HL-60 (cell line): ENCODE results near the gene MRPS18A.
A peak's percentile ranks its signal among the peaks of the same experiment; 100 is the strongest.
"Not testable (repeated sequence)": the region's sequence is repeated elsewhere in the genome, so short reads cannot be mapped to it uniquely, and the experiment has no call there.

Source experiments
- DNase-seq, 2 experiments: peaks; one replicate each; pipeline ENCODE4 v3.0.0-alpha.2; 2010 to 2020; ENCODE audit warnings: low read depth in 1 of 2, low spot score in 1 of 2
- H3K27ac ChIP-seq: fragments of 250-450 bp; sonication (Bioruptor Pico); replicated peaks from 2 replicates; pipeline ENCODE4 v1.5.1; 2020; ENCODE audit warnings: mild to moderate bottlenecking, moderate library complexity
- H3K27me3 ChIP-seq: fragments of 250-450 bp; sonication (Bioruptor Pico); 2 replicates; pipeline ENCODE4 v1.5.1; 2021; ENCODE audit warnings: mild to moderate bottlenecking, moderate library complexity; ENCODE audit not compliant: insufficient read depth, poor library complexity, severe bottlenecking
- H3K4me3 ChIP-seq: replicated peaks from 2 replicates; pipeline ENCODE4 v1.5.1; 2011; ENCODE audit warnings: mild to moderate bottlenecking, control low read depth, low read length; ENCODE audit not compliant: insufficient read depth
- GABPA ChIP-seq: IDR thresholded peaks from 2 replicates; pipeline ENCODE4 v1.6.1; 2012; ENCODE audit warnings: low read depth
- POLR2AphosphoS5 ChIP-seq: IDR thresholded peaks from 2 replicates; pipeline ENCODE4 v1.6.1; 2012; ENCODE audit warnings: low read depth
- SPI1 ChIP-seq: IDR thresholded peaks from 2 replicates; pipeline ENCODE4 v1.6.1; 2012; ENCODE audit warnings: low read depth, mild to moderate bottlenecking, borderline replicate concordance
- TF ChIP-seq, protein P1 (sequence below): IDR thresholded peaks from one replicate; pipeline ENCODE4 v1.5.1; 2011; ENCODE audit warnings: low read length, control low read depth, inconsistent platforms; ENCODE audit not compliant: insufficient read depth
- TF ChIP-seq, protein P2 (sequence below): IDR thresholded peaks from 2 replicates; pipeline ENCODE4 v1.6.1; 2012; ENCODE audit warnings: low read depth; ENCODE audit not compliant: insufficient replicate concordance

The MRPS18A gene

DNA sequence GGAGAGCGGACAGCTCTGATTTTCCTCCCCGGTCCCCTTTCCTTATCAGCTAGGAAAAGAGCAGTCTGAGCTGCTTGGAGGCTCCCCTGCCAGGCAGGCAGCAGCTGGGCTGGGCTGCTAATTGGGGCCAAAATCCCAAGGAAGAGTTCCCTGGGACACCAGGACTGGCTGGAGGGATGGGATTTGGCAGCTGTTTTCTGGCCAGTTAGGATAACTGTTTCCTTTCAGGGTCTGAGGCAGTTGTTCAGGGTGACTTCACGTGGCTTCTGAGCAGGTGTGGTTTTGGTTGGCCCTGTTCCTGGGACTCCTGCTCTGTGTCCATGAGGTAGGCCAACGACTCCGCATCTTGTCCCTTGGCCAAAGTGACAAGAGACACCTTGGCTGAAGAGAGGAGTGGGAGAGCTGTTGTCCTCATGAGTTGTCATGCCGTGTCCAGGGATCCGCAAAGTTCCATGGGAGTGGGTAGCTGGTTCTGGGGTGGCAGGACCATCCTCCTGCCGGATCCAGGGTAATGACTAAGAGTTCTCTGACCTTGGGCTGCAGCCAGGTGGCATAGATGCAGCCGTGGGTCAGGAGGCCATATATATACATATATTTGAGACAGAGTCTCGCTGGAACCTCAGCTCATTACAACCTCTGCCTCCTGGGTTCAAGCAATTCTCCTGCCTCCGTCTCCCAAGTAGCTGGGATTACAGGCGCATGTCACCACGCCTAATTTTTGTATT is 21.2 kb downstream of the MRPS18A start:
- no peaks in the 10 kb centered on the region for H3K27me3 ChIP-seq
- no peak overlapping the region for H3K27ac ChIP-seq
- TF ChIP-seq, protein P1, sequence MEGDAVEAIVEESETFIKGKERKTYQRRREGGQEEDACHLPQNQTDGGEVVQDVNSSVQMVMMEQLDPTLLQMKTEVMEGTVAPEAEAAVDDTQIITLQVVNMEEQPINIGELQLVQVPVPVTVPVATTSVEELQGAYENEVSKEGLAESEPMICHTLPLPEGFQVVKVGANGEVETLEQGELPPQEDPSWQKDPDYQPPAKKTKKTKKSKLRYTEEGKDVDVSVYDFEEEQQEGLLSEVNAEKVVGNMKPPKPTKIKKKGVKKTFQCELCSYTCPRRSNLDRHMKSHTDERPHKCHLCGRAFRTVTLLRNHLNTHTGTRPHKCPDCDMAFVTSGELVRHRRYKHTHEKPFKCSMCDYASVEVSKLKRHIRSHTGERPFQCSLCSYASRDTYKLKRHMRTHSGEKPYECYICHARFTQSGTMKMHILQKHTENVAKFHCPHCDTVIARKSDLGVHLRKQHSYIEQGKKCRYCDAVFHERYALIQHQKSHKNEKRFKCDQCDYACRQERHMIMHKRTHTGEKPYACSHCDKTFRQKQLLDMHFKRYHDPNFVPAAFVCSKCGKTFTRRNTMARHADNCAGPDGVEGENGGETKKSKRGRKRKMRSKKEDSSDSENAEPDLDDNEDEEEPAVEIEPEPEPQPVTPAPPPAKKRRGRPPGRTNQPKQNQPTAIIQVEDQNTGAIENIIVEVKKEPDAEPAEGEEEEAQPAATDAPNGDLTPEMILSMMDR = no peak
- no peak for DNase-seq
- no peak overlapping the region for H3K4me3 ChIP-seq

DNA sequence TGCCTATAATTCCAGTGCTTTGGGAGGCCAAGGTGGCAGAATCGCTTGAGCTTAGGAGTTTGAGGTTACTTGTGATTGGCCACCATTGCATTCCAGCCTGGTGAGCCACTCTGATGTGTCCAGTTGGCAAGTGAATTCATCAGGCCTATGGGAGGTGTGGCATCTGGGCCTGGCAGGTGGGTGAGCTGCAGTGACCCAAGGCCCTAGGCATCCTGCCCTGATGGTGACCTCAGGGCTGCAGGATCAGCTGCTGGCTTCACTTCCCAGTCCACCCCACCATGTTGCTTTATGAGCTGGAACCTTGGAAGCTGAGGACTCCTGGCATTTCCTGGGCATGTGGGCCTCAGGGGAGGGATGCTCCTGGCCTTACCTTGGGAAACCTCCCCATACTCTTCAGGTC is 22.2 kb downstream of the MRPS18A start:
- H3K27ac ChIP-seq = no peak overlapping the region
- H3K4me3 ChIP-seq = no peak overlapping the region
- no peaks in the 10 kb centered on the region for H3K27me3 ChIP-seq
- no peak for DNase-seq
- TF ChIP-seq GABPA (no peak), SPI1 (no peak), POLR2AphosphoS5 (no peak)
- TF ChIP-seq, protein P2, sequence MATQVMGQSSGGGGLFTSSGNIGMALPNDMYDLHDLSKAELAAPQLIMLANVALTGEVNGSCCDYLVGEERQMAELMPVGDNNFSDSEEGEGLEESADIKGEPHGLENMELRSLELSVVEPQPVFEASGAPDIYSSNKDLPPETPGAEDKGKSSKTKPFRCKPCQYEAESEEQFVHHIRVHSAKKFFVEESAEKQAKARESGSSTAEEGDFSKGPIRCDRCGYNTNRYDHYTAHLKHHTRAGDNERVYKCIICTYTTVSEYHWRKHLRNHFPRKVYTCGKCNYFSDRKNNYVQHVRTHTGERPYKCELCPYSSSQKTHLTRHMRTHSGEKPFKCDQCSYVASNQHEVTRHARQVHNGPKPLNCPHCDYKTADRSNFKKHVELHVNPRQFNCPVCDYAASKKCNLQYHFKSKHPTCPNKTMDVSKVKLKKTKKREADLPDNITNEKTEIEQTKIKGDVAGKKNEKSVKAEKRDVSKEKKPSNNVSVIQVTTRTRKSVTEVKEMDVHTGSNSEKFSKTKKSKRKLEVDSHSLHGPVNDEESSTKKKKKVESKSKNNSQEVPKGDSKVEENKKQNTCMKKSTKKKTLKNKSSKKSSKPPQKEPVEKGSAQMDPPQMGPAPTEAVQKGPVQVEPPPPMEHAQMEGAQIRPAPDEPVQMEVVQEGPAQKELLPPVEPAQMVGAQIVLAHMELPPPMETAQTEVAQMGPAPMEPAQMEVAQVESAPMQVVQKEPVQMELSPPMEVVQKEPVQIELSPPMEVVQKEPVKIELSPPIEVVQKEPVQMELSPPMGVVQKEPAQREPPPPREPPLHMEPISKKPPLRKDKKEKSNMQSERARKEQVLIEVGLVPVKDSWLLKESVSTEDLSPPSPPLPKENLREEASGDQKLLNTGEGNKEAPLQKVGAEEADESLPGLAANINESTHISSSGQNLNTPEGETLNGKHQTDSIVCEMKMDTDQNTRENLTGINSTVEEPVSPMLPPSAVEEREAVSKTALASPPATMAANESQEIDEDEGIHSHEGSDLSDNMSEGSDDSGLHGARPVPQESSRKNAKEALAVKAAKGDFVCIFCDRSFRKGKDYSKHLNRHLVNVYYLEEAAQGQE = no peak
- TF ChIP-seq, protein P1 = no peak

DNA sequence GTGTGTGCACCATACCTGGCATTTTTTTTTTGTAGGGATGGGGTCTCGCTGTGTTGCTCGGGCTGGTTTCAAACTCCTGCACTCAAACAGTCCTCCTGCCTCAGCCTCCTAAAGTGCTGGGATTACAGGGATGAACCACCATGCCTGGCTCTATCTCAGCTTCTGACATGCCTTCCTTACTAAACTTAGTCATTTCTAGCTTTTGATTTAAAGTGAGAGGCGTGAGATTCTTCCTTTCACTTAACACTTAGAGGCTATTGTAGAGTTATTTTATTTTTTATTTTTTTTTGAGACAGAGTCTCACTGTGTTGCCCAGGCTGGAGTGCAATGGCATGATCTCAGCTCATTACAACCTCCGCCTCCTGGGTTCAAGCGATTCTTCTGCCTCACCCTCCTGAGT is 24.6 kb downstream of the MRPS18A start:
- H3K27ac ChIP-seq, H3K27me3 ChIP-seq: not testable (repeated sequence)

DNA sequence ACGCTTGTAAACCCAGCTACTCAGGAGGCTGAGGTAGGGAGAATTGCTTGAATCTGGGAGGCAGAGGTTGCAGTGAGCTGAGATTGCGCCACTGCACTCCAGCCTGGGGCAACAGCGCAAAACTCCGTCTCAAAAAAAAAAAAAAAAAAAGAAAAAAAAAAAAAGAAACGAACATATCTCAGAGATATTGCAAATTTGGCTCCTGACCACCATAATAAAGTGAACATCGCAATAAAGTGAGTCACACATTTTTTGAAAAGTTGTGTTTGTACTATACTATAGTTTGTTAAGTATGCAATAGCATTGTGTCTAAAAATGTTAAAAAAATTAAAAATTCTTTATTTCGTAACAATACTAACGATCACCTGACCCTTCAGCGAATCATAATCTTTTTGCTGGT is 29.4 kb downstream of the MRPS18A start:
- DNase-seq = no peak
- Histone ChIP-seq H3K27me3 (no peaks in the 10 kb centered on the region), H3K27ac (peak overlapping the region; percentile 8; the same call in 1 of the 2 replicates), H3K4me3 (no peak overlapping the region)
- TF ChIP-seq POLR2AphosphoS5 = no peak
- TF ChIP-seq, protein P2 = no peak
- TF ChIP-seq SPI1 = no peak
- no peak for TF ChIP-seq GABPA
- TF ChIP-seq, protein P1 = no peak

More for the DNA sequence above, 24.6 kb downstream of the MRPS18A start:
- not testable (repeated sequence) for H3K4me3 ChIP-seq, DNase-seq
